HEK293T (cell line): ENCODE measurements around the gene HS3ST4.

Experiments used
- CTCF ChIA-PET: fragments of 350-600 bp; formaldehyde crosslinking; extraction: SDS; loops from one replicate; lab custom pipeline; 2021; ENCODE audit warnings: antibody characterized with exemption, inconsistent platforms; lab: Yijun Ruan, JAX
- POLR2A ChIA-PET: fragments of 350-600 bp; formaldehyde crosslinking; extraction: SDS; loops from one replicate; lab custom pipeline; 2020; ENCODE audit warnings: antibody characterized with exemption, inconsistent platforms; lab: Yijun Ruan, JAX
- DNase-seq: peaks from one replicate; pipeline ENCODE4 v3.0.0; 2012; ENCODE audit warnings: mixed read lengths; ENCODE audit errors: extremely low spot score
- ARNT ChIP-seq: fragments of 450-650 bp; IDR thresholded peaks from 2 replicates; pipeline ENCODE4 v1.6.1; 2017; ENCODE audit warnings: mild to moderate bottlenecking
- BHLHE40 ChIP-seq: fragments of 450-650 bp; IDR thresholded peaks from 2 replicates; pipeline ENCODE4 v1.6.1; 2016; ENCODE audit warnings: mild to moderate bottlenecking, moderate library complexity, borderline replicate concordance
- CTBP1 ChIP-seq: fragments of 450-650 bp; IDR thresholded peaks from 2 replicates; pipeline ENCODE4 v1.6.1; 2016; ENCODE audit warnings: borderline replicate concordance
- ELF4 ChIP-seq: fragments of 450-650 bp; IDR thresholded peaks from 2 replicates; pipeline ENCODE4 v1.6.1; 2017; ENCODE audit warnings: antibody characterized with exemption
- FOXA1 ChIP-seq: fragments of 450-650 bp; IDR thresholded peaks from 2 replicates; pipeline ENCODE4 v1.6.1; 2016; ENCODE audit warnings: mild to moderate bottlenecking
- FOXK2 ChIP-seq: fragments of 450-650 bp; IDR thresholded peaks from 2 replicates; pipeline ENCODE4 v1.6.1; 2016; ENCODE audit warnings: mild to moderate bottlenecking
- FOXM1 ChIP-seq: fragments of 450-650 bp; IDR thresholded peaks from 2 replicates; pipeline ENCODE4 v1.6.1; 2017; ENCODE audit warnings: mild to moderate bottlenecking, borderline replicate concordance
- HDGF ChIP-seq: fragments of 450-650 bp; IDR thresholded peaks from 2 replicates; pipeline ENCODE4 v1.6.1; 2017; ENCODE audit warnings: antibody characterized with exemption, borderline replicate concordance
- L3MBTL2 ChIP-seq: fragments of 450-650 bp; conservative IDR thresholded peaks from 2 replicates; pipeline ENCODE4 v1.6.1; 2016; ENCODE audit warnings: mild to moderate bottlenecking
- LEF1 ChIP-seq: fragments of 450-650 bp; IDR thresholded peaks from 2 replicates; pipeline ENCODE4 v1.6.1; 2017; ENCODE audit warnings: mild to moderate bottlenecking, borderline replicate concordance
- NFRKB ChIP-seq: fragments of 450-650 bp; IDR thresholded peaks from 2 replicates; pipeline ENCODE4 v1.6.1; 2016; ENCODE audit warnings: mild to moderate bottlenecking, moderate library complexity
- PKNOX1 ChIP-seq: fragments of 450-650 bp; IDR thresholded peaks from 2 replicates; pipeline ENCODE4 v1.6.1; 2016
- SP1 ChIP-seq: fragments of 450-650 bp; IDR thresholded peaks from 2 replicates; pipeline ENCODE4 v1.6.1; 2017
- SUZ12 ChIP-seq: fragments of 450-650 bp; IDR thresholded peaks from 2 replicates; pipeline ENCODE4 v1.6.1; 2016; ENCODE audit warnings: mild to moderate bottlenecking
- TARDBP ChIP-seq: fragments of 450-650 bp; IDR thresholded peaks from 2 replicates; pipeline ENCODE4 v1.6.1; 2016
- ZNF384 ChIP-seq: fragments of 450-650 bp; IDR thresholded peaks from 2 replicates; pipeline ENCODE4 v1.6.1; 2016

Gene HS3ST4

GRCh38 chr16:25796239-25796638 is 104.5 kb downstream of the HS3ST4 start:
- no peak for DNase-seq
- CTCF ChIA-PET = interaction anchor here (0.7 kb wide), 1 partner anchor 117 kb away, joined by 5 read pairs; no protein-coding TSS in a partner anchor
- TF ChIP-seq BHLHE40 = no peak
- TF ChIP-seq L3MBTL2 = no peak
- TF ChIP-seq SP1 = no peak
- POLR2A ChIA-PET = no interaction called here

GRCh38 chr16:25798065-25798464 is 106.3 kb downstream of the HS3ST4 start:
- CTCF ChIA-PET = no interaction called here
- POLR2A ChIA-PET = no interaction called here
- DNase-seq = no peak
- TF ChIP-seq FOXK2 = no peak
- TF ChIP-seq NFRKB = no peak
- no peak for TF ChIP-seq BHLHE40
- no peak for TF ChIP-seq FOXA1
- TF ChIP-seq LEF1 = no peak
- TF ChIP-seq SUZ12 = no peak
- no peak for TF ChIP-seq ARNT
- TF ChIP-seq ELF4 = no peak
- TF ChIP-seq CTBP1 = no peak
- TF ChIP-seq HDGF = no peak
- no peak for TF ChIP-seq PKNOX1
- TF ChIP-seq TARDBP = no peak

GRCh38 chr16:25799816-25800215 is 108.1 kb downstream of the HS3ST4 start:
- no peak for TF ChIP-seq LEF1
- TF ChIP-seq FOXA1 = no peak
- POLR2A ChIA-PET = no interaction called here
- CTCF ChIA-PET = no interaction called here
- no peak for DNase-seq

- no peak for DNase-seq
- POLR2A ChIA-PET = no interaction called here
- TF ChIP-seq ZNF384 (no peak), L3MBTL2 (no peak), LEF1 (no peak), PKNOX1 (no peak), FOXA1 (no peak), HDGF (no peak), ARNT (no peak), BHLHE40 (no peak), SP1 (no peak)
- CTCF ChIA-PET = no interaction called here
Observed at GRCh38 chr16:25812215-25812614, 120.5 kb downstream of the HS3ST4 start.

GRCh38 chr16:25817295-25817694 is 125.5 kb downstream of the HS3ST4 start:
- ChIA-PET POLR2A (no interaction called here), CTCF (no interaction called here)
- no peak for DNase-seq
- TF ChIP-seq ZNF384 (no peak), LEF1 (no peak), NFRKB (no peak), BHLHE40 (no peak)

- CTCF ChIA-PET = interaction anchor here (0.6 kb wide), 1 partner anchor 739 kb away, joined by 3 read pairs; no protein-coding TSS in a partner anchor
- TF ChIP-seq ELF4 (no peak), FOXK2 (no peak), TARDBP (no peak), PKNOX1 (no peak), L3MBTL2 (no peak), NFRKB (no peak), FOXA1 (no peak), FOXM1 (no peak), CTBP1 (no peak)
- no peak for DNase-seq
- POLR2A ChIA-PET = no interaction called here
Observed at GRCh38 chr16:25817876-25818275, 126.1 kb downstream of the HS3ST4 start.

- DNase-seq = no peak
- TF ChIP-seq PKNOX1 = no peak
- TF ChIP-seq LEF1 = no peak
- no peak for TF ChIP-seq ZNF384
- ChIA-PET CTCF (no interaction called here), POLR2A (no interaction called here)
Observed at GRCh38 chr16:25823891-25824290, 132.1 kb downstream of the HS3ST4 start.
